ENCODE data around the gene GRPEL2. TPM values are rescaled to one million over a fixed set of nuclear protein-coding genes. Genes with fewer than 3 reads are reported as not detected.
A peak's percentile ranks its signal among the peaks of the same experiment; 100 is the strongest.
"Not testable (repeated sequence)": the region's sequence is repeated elsewhere in the genome, so short reads cannot be mapped to it uniquely, and the experiment has no call there.

GRPEL2 gene
- total RNA-seq, 4 donors from 2014 or later: 6.3 to 19.0 (median 10.9) TPM

DNA sequence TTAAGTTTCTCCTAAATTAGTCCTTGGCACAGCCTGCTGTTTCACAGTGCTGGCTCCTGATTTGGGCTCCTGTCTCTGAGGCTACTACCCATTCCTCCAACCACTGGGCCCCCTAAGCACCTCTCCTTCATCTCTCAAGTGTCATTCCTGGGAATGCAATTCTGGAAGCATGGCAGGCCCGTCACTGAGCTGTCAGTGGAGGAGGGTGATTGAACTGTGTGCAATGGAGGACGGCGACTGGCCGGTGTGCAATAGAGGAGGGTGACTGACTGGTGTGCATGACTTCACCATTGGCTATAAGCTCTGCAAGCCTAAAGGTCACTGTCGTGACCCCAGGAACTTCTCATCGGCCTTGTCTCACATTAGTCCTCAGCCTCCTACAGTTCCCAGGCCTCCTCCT, 46.2 kb downstream of the GRPEL2 start:
- peak overlapping the region in 2 of 4 donors; percentile 23 to 80 for H3K27ac ChIP-seq
- TF ChIP-seq POLR2A (IDR thresholded peaks at IDR 0.05): no peak
- no peak for TF ChIP-seq CTCF (IDR thresholded peaks at IDR 0.05)

DNA sequence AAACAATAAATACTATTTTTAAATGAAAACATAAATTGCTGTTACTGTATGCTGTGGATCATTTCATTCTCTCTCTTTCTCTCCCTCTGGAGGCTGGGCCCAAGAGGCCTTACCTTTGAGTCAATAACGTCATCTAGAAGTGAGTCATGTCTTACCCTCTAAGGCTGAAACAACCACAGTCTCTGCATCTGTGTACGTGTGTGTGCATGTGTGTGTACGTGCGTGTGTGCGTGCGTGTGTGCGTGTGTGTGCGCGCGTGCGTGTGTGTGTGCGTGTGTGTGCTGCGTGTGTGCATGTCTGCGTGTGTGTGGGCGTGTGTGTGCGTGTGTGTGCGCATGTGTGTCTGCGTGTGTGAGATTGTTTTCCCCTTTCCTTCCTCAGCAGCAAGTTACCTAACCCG, 47.4 kb downstream of the GRPEL2 start:
- no peaks in the 10 kb centered on the region for H3K27me3 ChIP-seq
- no peak overlapping the region for H3K27ac ChIP-seq
- DNase-seq: no peak
- H3K36me3 ChIP-seq: no peaks in the 10 kb centered on the region
- no peaks in the 10 kb centered on the region for H3K4me1 ChIP-seq
- H3K4me3 ChIP-seq: no peak overlapping the region
- TF ChIP-seq CTCF (IDR thresholded peaks at IDR 0.05) (no peak), POLR2A (IDR thresholded peaks at IDR 0.05) (no peak)
- no peaks in the 10 kb centered on the region for H3K9me3 ChIP-seq

More for the DNA sequence above, 46.2 kb downstream of the GRPEL2 start:
- Histone ChIP-seq H3K4me1 (no peaks in the 10 kb centered on the region), H3K36me3 (no peaks in the 10 kb centered on the region), H3K9me3 (no peaks in the 10 kb centered on the region), H3K4me3 (no peak overlapping the region), H3K27me3 (no peaks in the 10 kb centered on the region)
- DNase-seq: no peak

- H3K4me1 ChIP-seq, H3K9me3 ChIP-seq, DNase-seq: not testable (repeated sequence)
Observed at GRCh38 chr5:149394996-149395395, 49.7 kb downstream of the GRPEL2 start.

GRCh38 chr5:149397530-149397929, 52.2 kb downstream of the GRPEL2 start:
- TF ChIP-seq POLR2A (IDR thresholded peaks at IDR 0.05) (no peak), CTCF (IDR thresholded peaks at IDR 0.05) (no peak)
- Histone ChIP-seq H3K4me1 (no peaks in the 10 kb centered on the region), H3K36me3 (no peaks in the 10 kb centered on the region), H3K4me3 (no peak overlapping the region), H3K27me3 (no peaks in the 10 kb centered on the region), H3K9me3 (no peaks in the 10 kb centered on the region), H3K27ac (no peak overlapping the region)
- no peak for DNase-seq

More at GRCh38 chr5:149394996-149395395, 49.7 kb downstream of the GRPEL2 start:
- H3K4me3 ChIP-seq, H3K27ac ChIP-seq, H3K36me3 ChIP-seq, H3K27me3 ChIP-seq: not testable (repeated sequence)

DNA sequence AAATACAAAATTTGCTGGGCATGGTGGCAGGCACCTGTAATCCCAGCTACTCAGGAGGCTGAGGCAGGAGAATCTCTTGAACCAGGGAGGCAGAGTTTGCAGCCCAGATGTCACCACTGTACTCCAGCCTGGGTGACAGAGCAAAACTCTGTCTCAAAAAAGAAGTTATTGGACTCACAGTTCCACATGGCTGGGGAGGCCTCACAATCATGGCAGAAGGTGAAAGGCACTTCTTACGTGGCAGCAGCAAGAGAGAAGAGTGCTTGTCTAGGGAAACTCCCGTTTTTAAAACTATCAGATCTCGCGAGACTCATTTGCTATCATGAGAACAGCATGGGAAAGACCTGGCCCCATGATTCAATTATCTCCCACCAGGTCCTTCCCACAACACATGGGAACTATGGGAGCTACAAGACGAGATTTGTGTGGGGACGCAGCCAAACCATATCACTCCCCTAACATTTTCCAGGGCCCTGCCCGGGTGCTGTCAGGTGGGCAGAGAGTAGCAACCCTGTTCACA, 53.5 kb downstream of the GRPEL2 start:
- not testable (repeated sequence) for H3K27ac ChIP-seq, H3K4me1 ChIP-seq, H3K9me3 ChIP-seq, H3K4me3 ChIP-seq, H3K36me3 ChIP-seq, DNase-seq, H3K27me3 ChIP-seq

- no peak for DNase-seq
- Histone ChIP-seq H3K4me3 (no peak overlapping the region), H3K4me1 (no peaks in the 10 kb centered on the region), H3K27me3 (no peaks in the 10 kb centered on the region), H3K36me3 (no peaks in the 10 kb centered on the region), H3K27ac (peak overlapping the region in 2 of 4 donors; percentile 43 to 52), H3K9me3 (no peaks in the 10 kb centered on the region)
- TF ChIP-seq CTCF (IDR thresholded peaks at IDR 0.05) (no peak), POLR2A (IDR thresholded peaks at IDR 0.05) (no peak)
Observed at GRCh38 chr5:149399775-149400174, 54.5 kb downstream of the GRPEL2 start.

- peak overlapping the region in 2 of 4 donors; percentile 43 to 52 for H3K27ac ChIP-seq
Observed at GRCh38 chr5:149400304-149400703, 55.0 kb downstream of the GRPEL2 start.

More at GRCh38 chr5:149400304-149400703, 55.0 kb downstream of the GRPEL2 start:
- Histone ChIP-seq H3K36me3 (no peaks in the 10 kb centered on the region), H3K4me3 (no peak overlapping the region), H3K27me3 (no peaks in the 10 kb centered on the region), H3K9me3 (no peaks in the 10 kb centered on the region), H3K4me1 (no peaks in the 10 kb centered on the region)
- TF ChIP-seq POLR2A (IDR thresholded peaks at IDR 0.05) (no peak), CTCF (IDR thresholded peaks at IDR 0.05) (no peak)
- DNase-seq: peak in 1 of 3 donors; percentile 19
